ENCODE measurements around the gene EHBP1L1.

DNA sequence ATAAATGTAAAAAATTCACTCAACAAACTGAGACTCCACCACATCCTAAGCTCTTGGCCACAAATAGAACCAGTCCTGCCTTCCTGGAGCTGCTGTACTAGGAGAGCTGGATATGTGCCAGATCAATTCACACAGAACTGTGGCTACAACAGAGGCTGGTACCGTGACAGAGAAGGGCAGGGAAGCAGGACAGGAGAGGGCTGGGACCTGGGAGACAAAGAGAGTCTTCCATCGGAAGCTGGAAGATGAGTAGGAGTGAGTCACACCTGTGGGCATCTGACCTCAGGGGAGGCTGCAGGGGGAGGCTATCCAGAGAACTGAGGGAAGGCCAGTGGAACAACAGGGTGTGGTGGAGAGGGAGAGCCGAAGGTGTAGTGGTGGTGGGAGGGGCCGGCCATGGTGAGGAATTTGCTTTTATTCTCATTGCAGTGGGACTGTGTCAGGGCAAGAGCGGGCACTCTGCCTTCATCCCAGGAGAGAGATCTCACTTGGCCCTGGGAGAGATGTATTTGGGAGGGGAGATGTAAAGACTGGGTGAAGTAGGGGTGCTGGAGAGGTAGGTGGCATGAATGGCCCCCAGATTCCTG lies 15.8 kb upstream of the EHBP1L1 start:
- TF ChIP-seq TCF4 (CRISPR knock-in tag; IDR thresholded peaks at IDR 0.05; ENCODE audit: borderline replicate concordance): no peak
- no peak for TF ChIP-seq RARB (CRISPR knock-in tag; IDR thresholded peaks at IDR 0.05)
- TF ChIP-seq, protein P1, sequence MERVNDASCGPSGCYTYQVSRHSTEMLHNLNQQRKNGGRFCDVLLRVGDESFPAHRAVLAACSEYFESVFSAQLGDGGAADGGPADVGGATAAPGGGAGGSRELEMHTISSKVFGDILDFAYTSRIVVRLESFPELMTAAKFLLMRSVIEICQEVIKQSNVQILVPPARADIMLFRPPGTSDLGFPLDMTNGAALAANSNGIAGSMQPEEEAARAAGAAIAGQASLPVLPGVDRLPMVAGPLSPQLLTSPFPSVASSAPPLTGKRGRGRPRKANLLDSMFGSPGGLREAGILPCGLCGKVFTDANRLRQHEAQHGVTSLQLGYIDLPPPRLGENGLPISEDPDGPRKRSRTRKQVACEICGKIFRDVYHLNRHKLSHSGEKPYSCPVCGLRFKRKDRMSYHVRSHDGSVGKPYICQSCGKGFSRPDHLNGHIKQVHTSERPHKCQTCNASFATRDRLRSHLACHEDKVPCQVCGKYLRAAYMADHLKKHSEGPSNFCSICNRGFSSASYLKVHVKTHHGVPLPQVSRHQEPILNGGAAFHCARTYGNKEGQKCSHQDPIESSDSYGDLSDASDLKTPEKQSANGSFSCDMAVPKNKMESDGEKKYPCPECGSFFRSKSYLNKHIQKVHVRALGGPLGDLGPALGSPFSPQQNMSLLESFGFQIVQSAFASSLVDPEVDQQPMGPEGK (CRISPR knock-in tag; IDR thresholded peaks at IDR 0.05; ENCODE audit: borderline replicate concordance): no peak
- no peak for TF ChIP-seq POU6F1 (CRISPR knock-in tag; IDR thresholded peaks at IDR 0.05; ENCODE audit: borderline replicate concordance, low read depth)
- no peak for TF ChIP-seq OSR1 (CRISPR knock-in tag; IDR thresholded peaks at IDR 0.05)
- no peak for TF ChIP-seq GLIS3 (CRISPR knock-in tag; IDR thresholded peaks at IDR 0.05)
- no peak for TF ChIP-seq PPARA (CRISPR knock-in tag; IDR thresholded peaks at IDR 0.05; ENCODE audit: borderline replicate concordance)
- no peak for TF ChIP-seq CREB5 (CRISPR knock-in tag; IDR thresholded peaks at IDR 0.05; ENCODE audit: low read depth)
- TF ChIP-seq CSDC2 (CRISPR knock-in tag; IDR thresholded peaks at IDR 0.05): no peak
